NCI-H748 treated with DMSO at 0.1 percent for 48 hours (cell line): Measurements from ENCODE around the gene EFCAB5.
"Not testable (repeated sequence)": the region's sequence is repeated elsewhere in the genome, so short reads cannot be mapped to it uniquely, and the experiment has no call there.

Experiments
- DNase-seq: peaks from one replicate; lab custom pipeline; 2025; lab: John Stamatoyannopoulos, UW

The EFCAB5 gene

DNA sequence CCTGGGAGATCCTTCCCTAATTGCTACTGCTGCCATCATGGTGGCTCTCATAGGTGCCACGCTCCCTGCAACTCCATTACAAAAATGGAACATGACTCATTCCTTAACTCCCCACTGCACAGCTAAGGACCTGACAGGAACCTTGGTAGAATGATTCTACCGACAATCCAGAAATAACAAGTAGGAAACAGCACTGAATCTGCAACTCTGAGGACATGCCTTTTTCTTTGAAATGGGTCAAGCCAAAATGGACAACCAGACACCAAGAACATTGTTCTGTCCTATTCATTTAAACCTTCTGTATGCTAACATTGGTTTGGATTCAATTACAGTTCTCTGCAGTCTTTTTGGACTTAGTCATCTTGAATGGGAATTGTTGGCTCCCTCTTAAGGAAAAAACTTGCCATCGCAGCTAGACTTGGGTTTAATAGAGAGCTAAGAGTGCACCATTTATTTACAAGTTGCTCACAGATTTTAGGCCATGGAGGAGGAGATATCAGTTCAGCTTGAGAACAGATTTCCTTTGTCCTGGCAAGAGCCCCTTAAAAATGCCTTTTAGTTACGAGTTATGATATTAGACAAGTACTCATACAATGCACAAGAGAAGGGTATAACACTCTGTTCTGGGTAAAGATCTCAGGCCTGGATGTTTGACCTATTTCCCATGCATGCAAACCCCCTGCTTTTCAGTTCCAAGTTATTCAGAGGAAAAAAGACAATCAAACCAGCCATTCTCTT lies 154.2 kb downstream of the EFCAB5 start:
- DNase-seq, result peak; percentile 41

DNA sequence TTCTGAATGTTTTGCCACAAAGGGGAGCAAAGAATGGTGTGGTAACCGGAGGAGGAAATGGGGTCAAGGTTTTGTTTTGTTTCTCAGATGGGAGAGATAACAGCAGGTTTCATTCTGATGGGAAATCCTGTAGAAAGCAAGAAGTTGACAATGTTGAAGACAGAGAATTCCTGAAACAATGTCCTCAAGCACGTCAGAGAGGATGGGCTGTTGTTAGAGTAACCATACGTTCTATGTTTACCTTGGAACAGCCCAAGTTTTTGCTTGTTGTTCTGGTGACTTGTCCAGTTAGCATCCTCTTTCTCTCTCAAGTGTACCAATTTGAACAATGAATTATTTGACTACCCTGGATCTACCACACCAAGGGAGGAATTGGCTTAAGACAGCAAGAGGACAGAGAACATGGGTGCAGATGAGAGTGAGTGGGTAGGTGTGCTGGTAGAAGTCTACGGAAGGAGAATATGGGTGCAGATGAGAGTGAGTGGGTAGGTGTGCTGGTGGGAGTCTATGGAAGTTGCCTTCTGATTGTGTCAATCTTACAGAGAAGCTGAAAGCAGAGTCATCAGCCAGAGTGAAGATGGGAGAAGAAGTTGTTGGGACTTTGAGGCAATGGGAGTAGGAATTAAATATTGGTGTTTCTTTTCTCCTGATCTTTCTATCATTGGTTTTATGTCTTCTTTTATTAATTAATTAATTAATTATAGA lies 160.4 kb downstream of the EFCAB5 start:
- no peak for DNase-seq

DNA sequence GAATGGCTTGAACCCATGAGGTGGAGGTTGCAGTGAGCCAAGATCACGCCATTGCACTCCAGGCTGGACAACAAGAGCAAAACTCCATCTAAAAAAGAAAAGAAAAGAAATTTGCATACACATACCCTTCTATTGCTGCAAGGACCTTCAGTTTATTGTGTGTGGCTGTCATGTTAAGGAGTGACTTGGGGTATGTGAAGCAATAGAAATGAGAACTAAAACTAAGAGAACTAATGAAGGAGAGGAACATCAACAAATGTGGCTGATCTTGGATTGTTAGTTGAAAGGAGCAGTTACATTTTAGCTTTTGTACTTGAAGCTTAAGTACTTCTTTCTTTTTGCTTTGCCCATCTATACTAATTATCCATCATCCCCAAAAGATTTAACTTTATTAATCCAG lies 162.5 kb downstream of the EFCAB5 start:
- DNase-seq, result no peak

DNA sequence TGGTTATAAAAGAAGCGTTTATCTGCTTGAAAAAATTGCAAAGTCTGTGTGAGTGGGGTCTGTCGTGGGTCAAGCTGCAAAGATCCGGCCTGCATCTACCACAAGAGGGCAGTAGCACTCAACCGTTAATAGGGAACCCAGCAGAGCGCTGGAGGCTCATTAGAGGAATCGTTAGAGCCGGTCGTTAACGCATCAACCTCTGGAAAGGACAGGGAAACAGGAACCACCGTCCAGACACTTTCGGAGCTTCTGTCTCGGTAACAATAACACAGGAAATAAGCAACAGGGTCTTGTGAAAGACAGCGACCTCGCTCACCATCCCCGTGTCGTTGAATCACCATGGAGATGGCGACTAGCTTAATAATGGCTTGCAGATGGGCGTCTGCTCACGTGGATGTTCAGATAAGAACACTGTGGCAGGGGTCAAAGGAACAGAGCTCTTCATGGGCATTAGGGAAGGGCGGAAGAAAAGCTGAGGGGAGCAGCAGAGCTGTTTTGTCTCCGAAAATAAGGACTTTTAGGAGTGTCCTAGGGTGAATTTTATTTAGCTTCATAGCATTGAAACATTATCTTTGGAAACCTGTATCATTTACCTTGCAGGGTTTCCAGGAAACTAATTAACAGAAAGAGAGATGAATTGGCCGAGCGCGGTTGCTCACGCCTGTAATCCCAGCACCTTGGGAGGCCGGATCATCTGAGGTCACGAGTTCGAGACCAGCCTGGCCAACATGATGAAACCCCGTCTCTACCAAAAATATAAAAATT lies 163.3 kb downstream of the EFCAB5 start:
- peak; percentile 98 for DNase-seq

DNA sequence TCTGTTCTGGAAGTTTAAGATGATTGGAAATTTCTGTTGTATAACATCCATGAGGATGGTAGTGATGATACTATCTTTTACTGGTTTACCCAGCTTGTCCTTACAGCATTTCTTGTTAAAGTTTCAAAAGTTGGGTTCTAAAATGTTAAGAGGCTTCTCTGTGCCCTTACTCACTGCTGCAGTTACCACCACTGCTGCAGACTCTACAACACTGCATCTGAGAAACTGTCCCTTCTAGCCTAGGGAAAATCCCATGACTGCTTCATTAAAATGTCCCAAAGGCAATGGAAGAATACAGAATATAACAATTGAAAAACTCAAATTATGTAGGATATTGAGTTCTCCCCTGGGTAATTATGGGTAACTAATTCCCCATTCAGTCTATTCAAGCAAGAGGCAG lies 171.4 kb downstream of the EFCAB5 start:
- DNase-seq, result no peak

DNA sequence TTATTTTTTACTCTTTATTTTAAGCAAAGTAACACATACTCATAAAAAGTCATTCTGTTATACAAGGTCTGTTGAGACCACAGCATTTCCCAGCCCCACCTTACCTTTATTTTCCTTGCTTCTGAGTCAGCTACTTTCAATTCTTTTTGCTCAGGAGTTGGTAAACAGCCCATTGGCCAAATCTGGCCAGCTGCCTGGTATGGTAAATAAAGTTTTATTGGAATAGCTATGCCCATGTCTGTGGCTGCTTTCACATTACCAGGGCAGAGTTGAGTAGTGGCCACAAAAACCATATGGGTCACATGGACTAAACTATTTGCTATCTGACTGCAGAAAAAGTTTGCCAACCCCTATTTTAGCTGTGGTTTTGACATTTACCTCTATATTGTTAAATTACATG lies 171.8 kb downstream of the EFCAB5 start:
- peak; percentile 15 for DNase-seq

DNA sequence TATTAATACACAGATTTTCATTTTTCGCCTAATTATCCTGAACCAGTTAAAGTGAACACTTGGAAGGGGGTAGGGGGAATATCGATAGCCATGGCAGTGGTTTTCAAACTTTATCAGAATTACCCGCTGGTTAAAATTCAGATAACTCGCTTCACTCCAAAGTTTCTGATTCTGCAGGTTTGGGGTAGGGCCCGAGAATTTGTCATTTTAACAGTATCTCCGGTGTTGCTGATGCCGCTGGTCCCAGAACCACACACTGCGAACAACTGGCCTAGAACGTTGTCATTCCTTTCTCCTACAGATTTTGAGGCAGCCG lies 174.9 kb downstream of the EFCAB5 start:
- no peak for DNase-seq

DNA sequence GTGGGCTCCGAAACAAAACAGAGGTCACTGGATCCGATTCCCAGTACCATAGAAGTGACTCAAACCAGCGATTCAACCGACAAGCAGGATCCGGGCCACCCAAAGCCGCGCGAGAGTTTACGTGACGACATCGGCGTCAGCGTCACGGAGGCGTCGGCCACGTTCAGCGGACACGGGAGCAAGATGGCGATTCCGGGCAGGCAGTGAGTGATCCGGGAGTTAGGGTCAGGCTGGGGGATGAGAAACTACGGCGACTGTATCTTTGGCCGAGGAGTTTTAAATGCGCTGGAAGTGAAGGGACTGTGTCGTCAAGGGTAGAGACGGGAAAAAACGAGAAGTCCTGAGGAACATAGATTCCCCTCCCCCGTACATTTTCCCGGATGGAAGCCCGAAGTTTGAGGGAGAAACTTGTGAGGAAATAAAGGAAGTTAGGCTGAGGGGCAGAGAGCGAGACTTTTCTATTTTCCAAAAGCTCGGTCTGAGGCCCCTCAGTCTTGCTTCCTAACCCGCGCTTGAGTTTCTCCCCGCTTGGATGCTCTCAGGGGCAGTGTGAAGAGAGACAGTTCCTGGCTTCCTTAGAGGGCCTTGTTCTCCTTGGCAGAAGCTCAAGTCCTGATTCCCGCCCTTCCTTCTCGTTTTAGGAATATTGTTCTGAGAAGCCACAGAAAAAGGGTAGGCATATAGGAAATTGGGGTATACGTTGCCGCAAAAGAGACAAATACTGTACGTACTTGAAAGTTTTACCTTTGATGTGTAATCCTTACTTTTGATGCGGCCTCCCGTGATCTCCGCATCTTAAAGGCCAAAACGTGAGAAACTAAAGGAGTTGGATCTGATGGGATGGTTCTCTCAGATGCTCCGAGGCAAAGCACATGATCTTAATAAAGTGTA lies 175.5 kb downstream of the EFCAB5 start, which contains the start of gene NSRP1:
TSS of gene NSRP1 (plus strand) at position 156 of the 891 bp plus-strand sequence. CDS start at position 184, 28 bp downstream.
- DNase-seq, result peak; percentile 91

DNA sequence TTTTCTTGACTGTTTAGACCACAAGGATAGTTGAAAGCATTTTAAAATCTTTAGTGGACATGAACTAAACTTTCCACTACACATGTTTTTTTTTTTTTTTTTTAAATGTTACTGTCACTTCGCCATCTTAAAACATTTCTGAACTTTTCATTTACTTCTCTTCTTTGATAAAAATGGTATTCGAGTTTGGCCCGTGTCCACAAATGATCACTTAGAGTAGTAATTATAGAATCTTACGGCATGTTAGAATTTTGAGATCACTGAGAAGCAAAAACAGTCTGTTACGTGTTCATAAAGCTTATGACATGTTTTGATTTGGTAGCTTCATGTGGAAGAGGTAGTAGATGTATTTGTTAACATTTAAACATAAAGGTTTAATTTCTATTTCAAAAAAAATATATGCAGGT lies 176.2 kb downstream of the EFCAB5 start:
- no peak for DNase-seq

DNA sequence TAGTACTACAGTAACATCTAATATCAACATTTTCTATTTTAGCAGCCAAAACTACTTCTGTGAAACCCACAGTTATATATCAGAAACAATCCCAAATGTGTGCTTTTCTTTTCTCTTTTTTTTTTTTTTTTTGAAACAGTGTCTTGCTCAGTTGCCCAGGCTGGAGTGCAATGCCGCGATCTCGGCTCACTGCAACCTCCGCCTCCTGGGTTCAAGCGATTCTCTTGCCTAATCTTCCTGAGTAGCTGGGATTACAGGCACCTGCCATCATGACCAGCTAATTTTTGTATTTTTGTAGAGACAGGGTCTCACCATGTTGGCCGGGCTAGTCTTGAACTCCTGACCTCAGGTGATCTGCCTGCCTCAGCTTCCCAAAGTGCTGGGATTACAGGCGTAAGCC lies 177.2 kb downstream of the EFCAB5 start:
- not testable (repeated sequence) for DNase-seq

DNA sequence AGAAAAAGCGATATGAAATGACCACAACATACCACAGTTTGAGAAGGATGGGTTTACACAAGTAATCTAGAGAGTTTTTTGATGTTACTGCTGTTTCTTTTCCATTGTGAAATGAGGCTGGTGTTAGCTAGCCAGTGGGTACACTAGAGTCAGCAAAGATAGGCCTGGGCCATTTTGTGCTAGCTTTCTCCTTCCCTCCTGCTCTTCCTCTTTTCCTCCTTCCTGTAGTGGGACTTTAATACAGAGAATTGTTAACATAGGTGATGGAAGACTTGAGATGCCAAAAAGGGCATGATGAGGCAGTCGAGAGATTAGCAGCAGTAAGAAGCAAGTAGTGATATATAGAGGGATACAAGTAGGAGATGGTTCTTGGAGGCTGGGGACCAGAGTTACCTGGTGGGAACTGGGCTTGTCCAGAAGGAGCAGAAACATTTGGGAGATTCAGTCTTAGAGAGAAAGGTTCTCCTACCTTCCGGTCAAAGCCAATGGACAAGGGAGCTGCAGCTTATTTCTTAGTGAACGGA lies 182.9 kb downstream of the EFCAB5 start:
- no peak for DNase-seq

DNA sequence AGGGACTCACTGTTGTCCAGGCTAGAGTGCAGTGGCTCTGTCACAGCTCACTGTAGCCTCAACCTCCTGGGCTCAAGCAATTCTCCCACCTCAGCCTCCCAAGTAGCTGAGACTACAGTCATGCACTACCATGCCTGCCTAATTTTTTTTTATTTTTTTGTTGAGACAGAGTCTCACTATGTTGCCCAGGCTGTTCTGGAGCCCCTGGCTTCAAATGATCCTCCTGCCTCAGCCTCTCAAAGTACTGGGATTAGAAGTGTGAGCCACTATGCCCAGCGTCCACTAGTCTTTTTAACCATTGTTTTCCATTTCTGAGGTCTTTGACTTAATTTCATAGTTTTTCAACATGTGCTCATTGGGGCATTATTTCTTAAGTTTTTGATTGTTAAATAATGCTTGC lies 188.7 kb downstream of the EFCAB5 start:
- DNase-seq, result no peak

DNA sequence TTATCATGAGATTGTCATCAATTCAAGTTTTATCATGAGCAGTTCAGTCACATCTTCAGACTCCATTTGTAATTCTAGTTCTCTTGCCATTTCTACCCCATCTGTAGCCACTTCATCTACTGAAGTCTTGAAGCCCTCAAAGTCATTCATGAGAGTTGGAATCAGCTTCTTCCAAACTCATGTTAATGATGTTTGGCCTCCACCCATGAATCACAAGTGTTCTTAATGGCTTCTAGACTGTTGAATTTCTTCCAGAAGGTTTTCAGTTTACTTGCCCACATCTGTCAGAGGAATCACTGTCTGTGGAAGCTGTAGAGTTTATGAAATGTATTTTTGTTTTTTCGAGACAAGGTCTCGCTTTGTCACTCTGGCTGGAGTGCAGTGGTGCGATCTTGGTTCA lies 191.2 kb downstream of the EFCAB5 start:
- no peak for DNase-seq

DNA sequence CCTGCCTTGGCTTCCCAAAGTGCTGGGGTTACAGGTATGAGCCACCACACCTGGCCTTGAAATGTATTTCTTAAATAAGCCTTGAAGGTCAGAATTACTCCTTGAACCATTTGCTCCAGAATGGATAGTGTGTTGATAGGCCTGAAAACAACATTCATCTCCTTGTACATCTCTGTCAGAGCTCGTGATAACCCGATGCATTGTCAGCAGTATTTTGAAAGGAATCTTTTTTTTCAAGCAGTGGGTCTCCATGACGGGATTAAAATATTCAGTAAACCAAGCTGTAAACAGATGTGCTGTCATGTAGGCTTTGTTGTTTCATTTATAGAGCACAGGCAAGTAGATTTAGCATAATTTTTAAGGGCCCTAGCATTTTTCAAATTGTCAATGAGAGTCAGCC lies 191.8 kb downstream of the EFCAB5 start:
- no peak for DNase-seq

DNA sequence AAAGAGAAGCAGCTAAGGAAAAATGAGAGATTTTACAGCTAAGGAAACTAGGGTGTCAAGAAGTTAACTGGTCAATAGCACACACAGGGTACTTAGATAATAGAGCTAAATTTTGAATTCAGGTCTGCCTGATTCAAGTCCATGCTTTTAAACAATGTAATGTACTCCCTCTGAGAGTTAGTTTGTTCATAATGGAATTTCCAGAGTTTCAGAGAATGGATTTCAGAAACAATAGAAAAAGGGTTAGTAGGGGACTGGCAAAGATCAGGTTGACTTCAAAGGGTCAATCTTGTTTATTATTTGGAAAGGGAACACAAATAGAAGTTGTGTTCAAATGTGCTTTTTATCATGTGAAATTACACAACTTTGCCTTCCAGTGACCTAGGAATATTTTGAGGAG lies 193.1 kb downstream of the EFCAB5 start:
- DNase-seq, result no peak

DNA sequence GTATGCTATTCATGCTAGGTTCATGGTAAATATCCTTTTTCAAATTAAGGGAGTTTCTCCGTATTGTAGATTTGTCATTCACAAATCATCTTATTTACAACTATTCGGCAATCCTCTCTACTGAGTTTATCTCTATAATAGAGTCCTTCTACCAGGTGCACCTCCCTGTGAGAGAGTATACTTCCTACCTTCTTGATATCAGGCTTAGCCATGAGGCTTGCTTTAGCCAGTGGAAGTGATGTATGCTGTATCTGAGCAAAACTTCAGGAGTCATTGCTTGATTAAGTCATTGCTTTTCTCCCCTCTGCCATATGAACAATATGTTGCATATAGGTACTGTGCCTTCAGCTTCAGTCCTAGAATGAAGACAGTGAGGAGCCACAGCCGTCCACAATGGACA lies 195.7 kb downstream of the EFCAB5 start:
- DNase-seq, result no peak

DNA sequence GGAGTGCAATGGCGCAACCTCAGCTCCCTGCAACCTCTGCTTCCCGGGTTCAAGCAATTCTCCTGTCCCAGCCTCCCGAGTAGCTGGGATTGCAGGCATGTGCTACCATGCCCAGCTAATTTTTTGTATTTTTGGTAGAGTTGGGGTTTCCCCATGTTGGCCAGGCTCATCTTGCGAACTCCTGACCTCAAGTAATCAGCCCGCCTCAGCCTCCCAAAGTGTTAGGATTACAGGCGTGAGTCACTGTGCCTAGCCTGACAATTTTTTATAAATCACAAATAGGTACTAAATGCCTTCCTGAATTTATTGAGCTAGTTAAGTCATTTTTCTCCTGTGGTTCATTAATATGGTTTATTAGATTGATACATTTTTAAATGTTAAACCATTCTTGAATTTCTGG lies 206.4 kb downstream of the EFCAB5 start:
- not testable (repeated sequence) for DNase-seq

DNA sequence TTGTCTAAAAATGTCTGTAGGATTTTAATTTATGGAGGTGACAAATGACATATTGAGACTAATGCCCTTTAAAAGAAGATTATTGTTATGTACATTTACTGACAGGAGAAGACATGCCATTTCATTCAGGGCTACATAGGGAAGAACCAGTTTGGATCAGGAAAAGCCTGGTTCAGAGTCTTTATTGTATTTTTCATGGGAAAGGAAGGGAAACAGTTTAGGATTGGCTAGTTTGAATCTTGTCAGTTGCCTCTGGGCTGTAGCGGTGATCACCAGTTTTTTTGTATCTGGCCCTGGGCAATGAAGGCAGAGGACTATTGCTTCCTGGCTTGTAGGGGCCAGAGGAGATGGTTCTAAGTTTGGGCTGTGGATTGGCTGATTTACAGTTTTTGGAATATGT lies 206.9 kb downstream of the EFCAB5 start:
- DNase-seq, result no peak

DNA sequence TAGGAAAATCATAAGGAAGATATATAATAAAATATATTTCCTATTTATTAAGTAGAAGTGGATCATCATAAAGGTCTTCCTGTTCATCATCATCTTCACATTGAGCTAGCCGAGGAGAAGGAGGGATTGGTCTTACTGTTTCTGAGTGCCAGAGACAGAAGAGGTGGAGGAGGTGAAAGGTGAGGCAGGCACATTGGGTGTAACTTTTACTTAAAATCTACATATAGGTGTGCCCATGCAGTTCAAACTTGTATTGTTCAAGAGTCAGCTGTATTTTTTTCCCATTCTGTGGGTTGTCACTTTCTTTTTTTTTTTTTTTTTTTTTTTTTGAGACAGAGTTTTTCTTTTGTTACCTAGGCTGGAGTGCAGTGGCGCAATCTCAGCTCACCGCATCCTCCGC lies 210.0 kb downstream of the EFCAB5 start:
- DNase-seq, result no peak

DNA sequence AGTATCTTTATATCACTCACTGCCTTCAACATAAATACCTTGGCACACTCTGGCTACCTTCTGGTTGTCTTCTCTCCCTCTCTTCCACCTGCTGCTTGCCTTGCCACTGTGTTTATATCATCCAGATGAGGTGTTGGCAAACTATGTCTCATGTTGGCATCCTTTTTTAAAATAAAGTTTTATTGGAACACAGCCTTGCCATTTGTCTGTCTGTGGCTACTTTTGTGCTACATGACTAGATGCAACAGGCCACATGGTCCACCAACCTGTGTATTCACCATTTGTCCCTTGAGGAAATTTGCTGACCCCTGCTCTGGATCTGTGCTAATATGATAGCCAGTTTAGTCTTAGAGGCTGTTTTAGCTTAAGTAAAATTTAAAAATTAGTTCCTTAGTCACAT lies 212.0 kb downstream of the EFCAB5 start:
- no peak for DNase-seq

DNA sequence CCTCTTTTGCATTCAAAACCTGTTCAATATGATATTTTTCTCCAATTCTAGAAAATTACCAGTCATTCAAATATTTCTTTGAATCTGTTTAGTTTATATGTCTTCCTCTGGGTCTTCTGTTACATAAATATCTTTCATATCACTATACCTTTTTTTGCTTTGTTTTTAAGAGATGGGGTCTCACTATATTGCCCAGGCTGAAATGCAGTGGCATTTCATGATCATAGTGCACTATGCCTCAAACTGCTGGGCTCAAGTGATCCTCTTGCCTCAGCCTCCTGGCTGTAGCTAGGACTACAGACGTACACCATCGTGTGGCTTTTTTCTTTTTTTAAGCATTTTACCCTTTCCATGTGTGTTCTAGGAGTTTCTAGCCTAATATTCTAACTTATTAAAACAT lies 214.0 kb downstream of the EFCAB5 start:
- DNase-seq, result no peak
